Measurements from ENCODE around the gene ARID5B.

GRCh38 chr10:61971003-61971325 lies 69.5 kb downstream of the ARID5B start:
- no peak for TF ChIP-seq CTCF (IDR thresholded peaks at IDR 0.05)
- TF ChIP-seq POLR2A (IDR thresholded peaks at IDR 0.05): no peak
